ENCODE data around the gene ALOX15.
"Not testable (repeated sequence)": the region's sequence is repeated elsewhere in the genome, so short reads cannot be mapped to it uniquely, and the experiment has no call there.

- TF ChIP-seq POLR2A (IDR thresholded peaks at IDR 0.05; ENCODE audit: low read length); GATA1 (IDR thresholded peaks at IDR 0.05; ENCODE audit: low read depth, low read length): not testable (repeated sequence)
Measured at GRCh38 chr17:4624451-4624911, 17.0 kb downstream of the ALOX15 start.

Data from erythroblast (primary cell).